GM21717 (cell line): Measurements from ENCODE around the gene RGS8.
A peak's percentile ranks its signal among the peaks of the same experiment; 100 is the strongest.
"Not testable (repeated sequence)": the region's sequence is repeated elsewhere in the genome, so short reads cannot be mapped to it uniquely, and the experiment has no call there.

Source experiments
- ATAC-seq: cut with Tn5 transposase; IDR thresholded peaks from one replicate; pipeline ENCODE4 v1.9.1; 2021; ENCODE audit warnings: mild to moderate bottlenecking, moderate library complexity; ENCODE audit not compliant: unreplicated experiment

RGS8 gene

GRCh38 chr1:182702826-182703524 is 18.6 kb upstream of the RGS8 start:
- no peak for ATAC-seq

GRCh38 chr1:182700351-182700709 is 15.9 kb upstream of the RGS8 start:
- ATAC-seq, result no peak

- no peak for ATAC-seq
These were observed 15.3 kb upstream of the RGS8 start for GRCh38 chr1:182699393-182700350.

GRCh38 chr1:182698971-182699370 is 14.6 kb upstream of the RGS8 start:
- ATAC-seq, result no peak

GRCh38 chr1:182693139-182693538 is 8.8 kb upstream of the RGS8 start:
- not testable (repeated sequence) for ATAC-seq

- ATAC-seq, result no peak
These were observed 6.6 kb upstream of the RGS8 start for GRCh38 chr1:182690886-182691443.

GRCh38 chr1:182688436-182689205 is 4.2 kb upstream of the RGS8 start:
- ATAC-seq, result no peak

- ATAC-seq, result no peak
These were observed 3.0 kb upstream of the RGS8 start for GRCh38 chr1:182687361-182687760.

- ATAC-seq, result no peak
These were observed 2.1 kb upstream of the RGS8 start for GRCh38 chr1:182686446-182686845.

GRCh38 chr1:182685215-182685614 is 828 bp upstream of the RGS8 start:
- no peak for ATAC-seq

- no peak for ATAC-seq
These were observed 1.4 kb downstream of the RGS8 start for GRCh38 chr1:182682898-182683501.

GRCh38 chr1:182682406-182682805 is 2.0 kb downstream of the RGS8 start:
- no peak for ATAC-seq

GRCh38 chr1:182681568-182681912 is 2.8 kb downstream of the RGS8 start:
- no peak for ATAC-seq

GRCh38 chr1:182680901-182681567 is 3.4 kb downstream of the RGS8 start:
- no peak for ATAC-seq

- ATAC-seq, result no peak
These were observed 4.0 kb downstream of the RGS8 start for GRCh38 chr1:182680408-182680807.

- ATAC-seq, result no peak
These were observed 4.7 kb downstream of the RGS8 start for GRCh38 chr1:182679684-182680083.

GRCh38 chr1:182677397-182678098 is 6.8 kb downstream of the RGS8 start:
- peak; percentile 90 for ATAC-seq

GRCh38 chr1:182676274-182676673 is 8.1 kb downstream of the RGS8 start:
- ATAC-seq, result no peak
